Measurements from ENCODE around the gene IFI44L. TPM values are rescaled to one million over a fixed set of nuclear protein-coding genes. Genes with fewer than 3 reads are reported as not detected.
A peak's percentile ranks its signal among the peaks of the same experiment; 100 is the strongest.

The IFI44L gene
- total RNA-seq, 3 donors from 2014 or later (not counting 1 experiment from before 2014, with no cell fraction given) = 5.2 to 12.6 (median 6.7) TPM

DNA sequence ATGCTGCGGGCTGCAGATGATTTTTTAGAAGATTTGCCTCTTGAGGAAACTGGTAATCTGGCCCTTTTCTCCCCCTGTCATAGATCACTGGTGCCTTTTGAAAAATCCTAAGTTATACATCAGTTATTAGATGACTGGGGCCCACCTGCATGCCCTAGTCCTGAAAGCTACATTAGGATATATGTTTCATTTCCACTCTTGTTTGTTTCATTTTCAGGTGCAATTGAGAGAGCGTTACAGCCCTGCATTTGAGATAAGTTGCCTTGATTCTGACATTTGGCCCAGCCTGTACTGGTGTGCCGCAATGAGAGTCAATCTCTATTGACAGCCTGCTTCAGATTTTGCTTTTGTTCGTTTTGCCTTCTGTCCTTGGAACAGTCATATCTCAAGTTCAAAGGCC lies 21.3 kb downstream of the IFI44L start:
- Histone ChIP-seq H3K4me1 (ENCODE audit: control insufficient read depth, insufficient read depth, low read length) (peaks cover 2% of the 10 kb centered on the region), H3K4me3 (ENCODE audit: low read length) (no peak overlapping the region), H3K27me3 (ENCODE audit: control insufficient read depth, insufficient read depth, low read length) (no peaks in the 10 kb centered on the region), H3K9me3 (ENCODE audit: control insufficient read depth, insufficient read depth, low read length) (no peaks in the 10 kb centered on the region), H3K27ac (ENCODE audit: low read length) (no peak overlapping the region), H3K36me3 (ENCODE audit: control insufficient read depth, insufficient read depth, low read length) (no peaks in the 10 kb centered on the region)
- no peak for ATAC-seq
- Mint-ChIP-seq H3K4me3 (no peak overlapping the region), H3K4me1 (peaks cover 19 to 21% of the 10 kb centered on the region in 2 donors), H3K9me3 (peaks cover 2 to 3% of the 10 kb centered on the region in 2 donors), H3K27ac (no peak overlapping the region), H3K36me3 (no peaks in the 10 kb centered on the region), H3K27me3 (ENCODE audit: low read depth in 2 of 2) (no peaks in the 10 kb centered on the region)
- no peak for DNase-seq
- WGBS (ENCODE audit: insufficient coverage) = 91% methylated on average over 4 of the region's 4 CpGs
- TF ChIP-seq, protein P1, sequence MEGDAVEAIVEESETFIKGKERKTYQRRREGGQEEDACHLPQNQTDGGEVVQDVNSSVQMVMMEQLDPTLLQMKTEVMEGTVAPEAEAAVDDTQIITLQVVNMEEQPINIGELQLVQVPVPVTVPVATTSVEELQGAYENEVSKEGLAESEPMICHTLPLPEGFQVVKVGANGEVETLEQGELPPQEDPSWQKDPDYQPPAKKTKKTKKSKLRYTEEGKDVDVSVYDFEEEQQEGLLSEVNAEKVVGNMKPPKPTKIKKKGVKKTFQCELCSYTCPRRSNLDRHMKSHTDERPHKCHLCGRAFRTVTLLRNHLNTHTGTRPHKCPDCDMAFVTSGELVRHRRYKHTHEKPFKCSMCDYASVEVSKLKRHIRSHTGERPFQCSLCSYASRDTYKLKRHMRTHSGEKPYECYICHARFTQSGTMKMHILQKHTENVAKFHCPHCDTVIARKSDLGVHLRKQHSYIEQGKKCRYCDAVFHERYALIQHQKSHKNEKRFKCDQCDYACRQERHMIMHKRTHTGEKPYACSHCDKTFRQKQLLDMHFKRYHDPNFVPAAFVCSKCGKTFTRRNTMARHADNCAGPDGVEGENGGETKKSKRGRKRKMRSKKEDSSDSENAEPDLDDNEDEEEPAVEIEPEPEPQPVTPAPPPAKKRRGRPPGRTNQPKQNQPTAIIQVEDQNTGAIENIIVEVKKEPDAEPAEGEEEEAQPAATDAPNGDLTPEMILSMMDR (IDR thresholded peaks at IDR 0.05) = no peak
- intact Hi-C loops (cut with micrococcal nuclease) = no loop called here

DNA sequence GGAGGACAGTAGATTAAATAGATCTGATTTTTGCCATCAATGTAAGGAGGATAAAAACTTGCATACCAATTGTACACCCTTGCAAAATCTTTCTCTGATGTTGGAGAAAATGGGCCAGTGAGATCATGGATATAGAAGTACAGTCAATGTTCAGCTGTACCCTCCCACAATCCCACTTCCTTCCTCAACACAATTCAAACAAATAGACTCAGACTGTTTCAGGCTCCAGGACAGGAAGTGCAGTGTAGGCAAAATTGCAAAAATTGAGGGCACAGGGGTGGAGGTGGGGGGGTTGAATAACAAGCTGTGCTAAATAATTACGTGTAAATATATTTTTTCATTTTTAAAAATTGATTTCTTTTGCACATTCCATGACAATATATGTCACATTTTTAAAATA lies 25.5 kb downstream of the IFI44L start:
- H3K27me3 Mint-ChIP-seq (ENCODE audit: low read depth in 2 of 2) = no peaks in the 10 kb centered on the region
- H3K4me1 Mint-ChIP-seq = peaks cover 48 to 54% of the 10 kb centered on the region in 2 donors
- H3K36me3 ChIP-seq (ENCODE audit: control insufficient read depth, insufficient read depth, low read length) = no peaks in the 10 kb centered on the region
- no peaks in the 10 kb centered on the region for H3K36me3 Mint-ChIP-seq
- peaks cover 2% of the 10 kb centered on the region for H3K4me1 ChIP-seq (ENCODE audit: control insufficient read depth, insufficient read depth, low read length)
- H3K9me3 ChIP-seq (ENCODE audit: control insufficient read depth, insufficient read depth, low read length) = peaks cover 6% of the 10 kb centered on the region
- no CpG with 5 or more reads among the region's 1 CpG for WGBS (ENCODE audit: insufficient coverage)
- ATAC-seq = peak in 2 of 3 donors; percentile 44 to 47
- intact Hi-C loops (cut with micrococcal nuclease) = no loop called here
- TF ChIP-seq, protein P1 (IDR thresholded peaks at IDR 0.05) = no peak
- H3K9me3 Mint-ChIP-seq = peaks cover 2 to 3% of the 10 kb centered on the region in 2 donors
- H3K27ac Mint-ChIP-seq = peak overlapping the region; percentile 29 to 58
- H3K27ac ChIP-seq (ENCODE audit: low read length) = no peak overlapping the region
- no peak overlapping the region for H3K4me3 ChIP-seq (ENCODE audit: low read length)
- DNase-seq = peak in 1 of 2 donors; percentile 57
- H3K4me3 Mint-ChIP-seq = peak overlapping the region; percentile 33
- H3K27me3 ChIP-seq (ENCODE audit: control insufficient read depth, insufficient read depth, low read length) = no peaks in the 10 kb centered on the region

DNA sequence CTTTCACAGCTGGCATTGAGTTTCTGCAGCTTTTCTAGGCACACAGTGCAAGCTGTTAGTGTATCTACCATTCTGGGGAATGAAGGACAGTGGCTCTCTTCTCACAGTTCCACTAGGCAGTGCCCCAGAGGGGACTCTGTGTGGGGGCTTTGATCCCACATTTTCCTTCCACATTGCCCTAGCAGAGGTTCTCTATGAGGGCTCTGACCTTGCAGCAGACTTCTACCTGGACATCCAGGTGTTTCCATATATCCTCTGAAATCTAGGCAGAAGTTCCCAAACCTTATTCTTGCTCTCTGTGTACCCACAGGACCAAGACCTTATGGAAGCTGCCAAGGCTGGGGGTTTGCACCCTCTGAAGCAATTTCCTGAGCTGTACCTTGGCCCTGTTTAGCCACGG lies 27.0 kb downstream of the IFI44L start:
- ATAC-seq (no peak), DNase-seq (no peak)
- no peaks in the 10 kb centered on the region for H3K27me3 ChIP-seq (ENCODE audit: control insufficient read depth, insufficient read depth, low read length)
- peaks cover 60 to 68% of the 10 kb centered on the region in 2 donors for H3K4me1 Mint-ChIP-seq
- H3K27me3 Mint-ChIP-seq (ENCODE audit: low read depth in 2 of 2) = no peaks in the 10 kb centered on the region
- H3K27ac Mint-ChIP-seq = no peak overlapping the region
- intact Hi-C loops (cut with micrococcal nuclease) = no loop called here
- no peaks in the 10 kb centered on the region for H3K36me3 ChIP-seq (ENCODE audit: control insufficient read depth, insufficient read depth, low read length)
- H3K9me3 ChIP-seq (ENCODE audit: control insufficient read depth, insufficient read depth, low read length) = peaks cover 6% of the 10 kb centered on the region
- no peak overlapping the region for H3K4me3 Mint-ChIP-seq
- H3K9me3 Mint-ChIP-seq = peaks cover 2 to 3% of the 10 kb centered on the region in 2 donors
- H3K36me3 Mint-ChIP-seq = no peaks in the 10 kb centered on the region
- H3K4me3 ChIP-seq (ENCODE audit: low read length) = no peak overlapping the region
- peaks cover 13% of the 10 kb centered on the region for H3K4me1 ChIP-seq (ENCODE audit: control insufficient read depth, insufficient read depth, low read length)
- WGBS (ENCODE audit: insufficient coverage) = 89% methylated on average over 1 of the region's 1 CpG
- H3K27ac ChIP-seq (ENCODE audit: low read length) = no peak overlapping the region
- TF ChIP-seq, protein P1 (IDR thresholded peaks at IDR 0.05) = no peak

DNA sequence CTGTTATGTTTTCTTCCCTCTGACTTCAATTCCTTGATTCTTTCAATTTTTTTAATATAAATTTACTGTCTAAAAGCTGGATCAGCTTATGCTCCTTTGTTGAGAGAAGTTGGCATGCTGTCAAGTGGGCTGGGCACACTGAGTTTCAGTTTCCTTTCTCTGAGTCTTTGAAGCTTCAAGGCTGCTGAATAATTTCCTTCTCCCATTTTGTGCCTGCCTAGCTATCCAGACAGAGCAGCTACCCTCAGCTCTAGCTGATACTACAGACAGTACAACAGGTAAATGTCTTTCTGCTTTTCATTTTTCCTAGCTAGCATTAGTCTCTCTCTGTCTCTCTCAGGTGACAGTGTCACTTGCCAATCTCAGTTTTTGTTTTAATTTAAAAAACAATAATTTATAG lies 29.4 kb downstream of the IFI44L start, which contains the start of gene IFI44:
TSS of gene IFI44 (plus strand) at position 204 of the 400 bp plus-strand sequence. CDS start 365 bp downstream, outside the sequence.
- H3K9me3 ChIP-seq (ENCODE audit: control insufficient read depth, insufficient read depth, low read length) = peaks cover 6% of the 10 kb centered on the region
- Mint-ChIP-seq H3K4me3 (peak within 1 kb of the TSS; percentile 89), H3K27me3 (ENCODE audit: low read depth in 2 of 2) (no peaks in the 10 kb centered on the region), H3K36me3 (no peaks in the 10 kb centered on the region), H3K4me1 (peaks cover 73 to 84% of the 10 kb centered on the region in 2 donors), H3K9me3 (no peaks in the 10 kb centered on the region), H3K27ac (peak within 1 kb of the TSS; percentile 84 to 87)
- peak; percentile 38 to 91 for DNase-seq
- H3K36me3 ChIP-seq (ENCODE audit: control insufficient read depth, insufficient read depth, low read length) = no peaks in the 10 kb centered on the region
- intact Hi-C loops (cut with micrococcal nuclease) = loop anchor here (1.0 kb wide), 1 partner anchor 32 kb away; no protein-coding TSS in a partner anchor
- ATAC-seq = peak; percentile 86 to 90 (median 87)
- no peaks in the 10 kb centered on the region for H3K27me3 ChIP-seq (ENCODE audit: control insufficient read depth, insufficient read depth, low read length)
- H3K27ac ChIP-seq (ENCODE audit: low read length) = peak within 1 kb of the TSS; percentile 67
- peaks cover 14% of the 10 kb centered on the region for H3K4me1 ChIP-seq (ENCODE audit: control insufficient read depth, insufficient read depth, low read length)
- peak within 1 kb of the TSS; percentile 46 for H3K4me3 ChIP-seq (ENCODE audit: low read length)
- TF ChIP-seq, protein P1 (IDR thresholded peaks at IDR 0.05) = no peak
